Measurements from ENCODE around the gene AQP5.
"Not testable (repeated sequence)": the region's sequence is repeated elsewhere in the genome, so short reads cannot be mapped to it uniquely, and the experiment has no call there.

Gene AQP5

DNA sequence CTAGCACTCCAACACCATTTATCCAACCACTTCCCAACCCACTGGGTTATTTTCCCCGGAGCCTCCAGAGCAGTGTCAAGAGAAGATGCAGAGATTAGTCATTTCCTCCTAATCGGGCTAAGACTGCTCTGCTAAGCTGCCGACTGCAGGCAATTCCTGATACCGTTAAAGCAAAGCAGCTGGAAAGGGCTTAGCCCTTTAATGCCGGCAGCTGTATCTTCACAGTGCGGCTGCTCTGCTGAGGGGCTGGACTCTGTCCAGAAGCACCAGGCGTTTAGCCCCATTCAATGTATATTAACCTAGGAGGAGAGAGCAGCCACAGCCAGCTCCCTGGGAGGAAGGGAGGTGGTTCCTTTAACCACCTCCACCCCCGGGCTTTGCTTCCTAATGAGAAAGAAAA is 22.2 kb downstream of the AQP5 start:
- DNase-seq: no peak

DNA sequence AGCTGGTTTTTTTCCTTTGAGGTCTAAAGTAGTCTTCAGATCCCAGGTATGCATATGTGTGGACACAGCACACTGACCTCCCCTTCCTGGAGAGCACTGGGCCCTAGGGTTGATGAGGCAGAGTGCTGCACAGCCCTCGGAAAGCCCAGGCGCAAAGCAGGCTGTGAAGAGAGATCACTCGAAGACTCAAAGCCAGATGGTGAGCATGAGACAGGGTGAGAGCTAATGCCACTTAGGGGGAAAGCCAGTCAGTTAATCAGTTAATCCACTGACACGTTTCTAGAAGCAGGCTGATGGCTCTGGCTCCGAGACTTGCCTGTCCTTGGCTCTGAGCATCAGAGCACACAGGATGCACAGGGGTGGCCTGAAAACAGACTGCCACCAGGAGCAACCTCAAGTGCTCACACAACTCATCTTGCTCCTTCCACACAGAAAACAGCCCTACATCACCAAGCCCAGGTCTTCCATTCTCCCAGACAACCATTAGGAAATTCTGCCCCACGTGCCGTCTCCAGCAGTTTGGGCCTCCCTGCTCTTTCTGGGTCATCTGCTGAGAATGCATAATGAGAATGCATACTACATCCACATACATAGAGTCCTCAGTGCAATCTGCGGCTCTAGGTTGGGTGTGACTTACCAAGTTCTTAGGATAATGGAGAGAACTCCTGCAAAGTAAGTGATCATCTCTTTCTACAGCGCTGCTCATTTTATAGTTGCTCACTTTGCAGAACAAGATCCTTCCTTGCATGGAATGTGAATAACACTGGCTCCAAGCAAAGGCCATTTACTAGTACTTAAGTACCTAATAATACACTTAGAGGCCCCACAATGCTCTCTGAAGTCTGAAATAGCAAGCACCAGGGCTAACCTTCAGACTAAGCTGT is 23.0 kb downstream of the AQP5 start:
- no peak for DNase-seq

DNA sequence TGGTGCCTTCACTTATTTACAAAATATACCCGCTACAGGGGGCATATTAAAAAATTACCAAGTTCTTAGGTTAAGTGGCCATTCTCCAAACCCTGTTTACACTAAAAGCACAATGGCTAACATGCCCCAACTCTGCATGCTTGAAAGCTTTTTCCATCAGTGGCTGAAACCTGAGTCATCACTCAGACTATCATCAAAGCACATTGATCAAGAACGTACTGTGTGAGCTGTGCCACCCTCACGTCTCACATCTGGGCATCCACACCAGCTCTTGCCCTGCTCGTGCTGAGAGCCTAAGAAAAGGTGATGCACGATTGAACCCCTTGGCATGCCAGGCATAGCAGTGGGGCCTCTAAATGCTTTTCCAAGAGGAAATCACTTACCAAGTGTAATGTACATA is 24.3 kb downstream of the AQP5 start:
- no peak for DNase-seq

DNA sequence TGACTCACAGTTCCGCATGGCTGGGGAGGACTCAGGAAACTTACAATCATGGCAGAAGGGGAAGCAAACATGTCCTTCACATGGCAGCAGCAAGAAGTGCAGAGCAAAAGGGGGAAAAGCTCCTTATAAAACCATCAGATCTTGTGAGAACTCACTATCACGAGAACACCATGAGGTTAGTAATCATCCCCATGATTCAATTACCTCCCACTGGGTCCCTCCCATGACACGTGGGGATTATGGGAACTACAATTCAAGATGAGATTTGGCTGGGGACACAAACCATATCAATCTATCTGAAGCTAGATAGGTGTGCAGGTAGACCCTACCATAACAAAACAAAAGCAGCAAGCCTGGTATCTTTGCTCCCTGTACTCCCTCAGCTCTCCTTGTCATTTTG is 24.8 kb downstream of the AQP5 start:
- DNase-seq: not testable (repeated sequence)

DNA sequence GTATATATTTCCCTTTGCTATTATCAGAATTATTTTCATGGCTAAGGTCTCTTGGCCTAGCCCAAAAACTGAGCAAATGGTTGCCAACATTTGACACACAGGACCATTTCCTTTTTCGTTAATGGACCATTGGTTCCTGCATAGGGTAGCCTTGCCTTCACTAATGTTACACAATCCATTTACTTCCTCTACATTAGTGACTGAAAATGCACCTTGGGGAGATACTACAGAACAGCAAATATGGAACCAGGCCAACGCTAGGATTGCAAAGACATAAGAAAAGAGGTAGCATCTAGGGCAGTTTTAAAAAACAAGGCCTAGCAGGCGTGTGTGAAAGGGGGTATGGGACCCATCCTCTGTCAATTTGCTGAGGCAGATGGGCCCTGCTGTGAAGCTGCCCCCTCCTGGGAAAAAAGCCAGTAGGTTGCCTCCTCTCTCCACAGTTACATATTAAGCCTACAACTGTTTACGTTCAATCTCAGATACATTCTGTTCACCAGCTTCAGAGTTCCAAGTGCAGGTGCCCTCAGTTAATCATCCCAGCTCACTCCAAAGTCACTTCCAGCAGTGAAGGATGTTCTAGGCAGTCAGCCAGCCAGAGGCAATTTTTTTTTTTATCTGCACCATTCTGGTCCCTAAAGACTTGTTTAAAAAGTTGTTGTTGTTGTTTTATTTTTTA is 26.1 kb downstream of the AQP5 start:
- peak; percentile 47 for DNase-seq

DNA sequence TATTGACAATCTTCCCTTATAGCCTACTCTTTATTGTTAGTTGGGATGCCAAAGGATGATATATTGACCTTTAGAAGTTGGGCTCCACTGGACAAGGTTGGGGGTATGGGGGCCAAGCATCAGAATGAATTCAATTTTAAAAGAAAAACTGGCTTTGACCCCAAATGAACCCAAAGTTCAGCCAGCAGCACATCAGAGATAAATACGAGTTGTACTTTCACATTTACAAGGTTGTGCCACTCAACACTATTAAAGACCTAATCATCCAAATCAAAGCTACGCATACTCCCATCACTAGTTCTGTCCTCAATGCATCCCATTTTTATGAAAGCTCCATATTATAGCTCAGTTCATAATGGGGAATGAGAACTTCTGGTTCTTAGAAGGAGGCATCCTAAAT is 27.7 kb downstream of the AQP5 start:
- DNase-seq: not testable (repeated sequence)

DNA sequence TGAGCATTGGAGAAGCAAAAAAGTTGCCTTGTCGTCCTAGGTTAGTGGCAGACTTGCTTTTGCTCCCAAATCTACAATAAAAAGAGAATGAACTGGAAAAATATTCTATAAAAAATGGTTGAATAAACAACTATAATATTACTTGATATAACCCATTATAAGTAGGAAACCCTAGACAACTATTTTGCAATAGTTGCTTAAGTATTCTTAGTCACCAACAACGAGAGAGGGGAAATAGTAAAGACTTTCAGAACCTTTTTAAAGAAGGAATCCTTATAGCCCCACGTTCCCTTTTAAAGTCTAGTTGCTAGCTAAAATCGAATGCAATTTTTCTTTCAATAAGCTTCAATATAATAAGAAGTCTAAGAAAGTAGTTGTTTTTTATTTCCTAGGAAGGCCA is 28.6 kb downstream of the AQP5 start:
- no peak for DNase-seq

DNA sequence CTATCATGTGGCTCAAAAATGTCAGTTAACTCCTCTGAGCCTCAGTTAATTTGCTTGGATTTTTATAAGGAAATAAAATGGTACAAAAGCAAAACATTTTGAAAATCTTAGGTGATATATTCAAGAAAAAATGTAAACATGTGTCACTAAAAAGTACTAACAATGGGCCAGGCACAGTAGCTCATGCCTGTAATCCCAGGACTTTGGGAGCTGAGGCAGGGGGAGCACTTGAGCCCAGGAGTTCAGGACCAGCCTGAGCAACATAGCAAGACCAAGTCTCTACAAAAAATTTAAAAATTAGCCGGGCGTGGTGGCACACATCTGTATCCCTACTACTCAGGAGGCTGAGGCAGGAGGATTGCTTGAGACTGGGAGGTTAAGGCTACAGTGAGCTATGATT is 36.8 kb downstream of the AQP5 start:
- no peak for DNase-seq

DNA sequence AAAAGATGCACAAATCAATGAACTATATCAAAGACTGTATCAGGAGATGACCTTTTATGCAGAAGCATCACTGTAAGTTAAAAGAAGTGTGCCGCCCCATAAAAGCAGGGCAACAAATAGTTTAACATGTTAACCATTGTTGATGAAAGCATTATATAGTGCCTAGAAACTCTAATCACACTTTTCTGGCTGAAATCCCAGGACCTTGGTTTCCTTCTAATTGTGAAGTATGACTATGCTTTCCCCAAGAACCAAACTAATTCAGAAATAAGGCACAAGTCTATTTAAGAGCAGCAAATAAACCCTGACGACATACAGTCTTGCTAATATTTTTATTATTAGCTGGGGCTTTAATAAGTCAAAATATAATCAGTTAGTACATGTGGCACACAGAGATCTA is 41.9 kb downstream of the AQP5 start:
- no peak for DNase-seq

DNA sequence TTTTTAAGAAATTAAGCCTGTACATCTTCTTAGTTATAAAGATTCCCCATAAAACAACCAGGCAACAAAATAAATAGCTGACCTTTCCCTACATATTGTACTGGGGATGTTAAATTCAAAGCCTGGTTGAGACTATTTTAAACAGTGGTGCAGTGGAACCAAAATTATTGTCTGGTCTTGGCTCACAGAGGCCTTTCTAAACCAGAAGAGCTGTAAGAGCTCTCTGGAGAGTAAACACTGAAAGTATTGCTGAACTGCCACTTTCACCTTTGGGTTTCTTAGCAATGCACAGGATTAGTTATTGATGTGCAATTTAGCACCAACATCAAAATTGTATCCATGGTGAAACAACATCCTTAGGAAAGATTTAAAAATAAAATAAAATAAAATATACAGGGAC is 43.0 kb downstream of the AQP5 start:
- DNase-seq: no peak

DNA sequence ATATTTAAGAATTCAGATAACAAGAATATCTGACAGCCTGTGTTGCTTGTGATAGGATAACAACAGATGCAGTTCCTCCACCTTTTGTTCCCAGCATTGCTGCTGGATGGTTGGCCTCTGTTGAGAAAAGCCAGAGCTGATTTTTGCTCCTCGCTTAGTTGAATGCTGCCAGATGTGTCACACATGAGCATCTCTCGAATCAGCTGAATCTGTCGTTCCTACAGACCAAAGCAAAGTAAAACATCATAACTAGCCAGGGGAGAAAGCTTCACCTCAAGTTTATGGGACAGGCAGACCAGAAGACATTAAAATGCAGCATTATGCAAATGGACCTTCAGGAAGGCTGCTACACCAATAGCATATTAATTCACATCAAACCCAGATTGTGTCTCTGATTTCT is 43.5 kb downstream of the AQP5 start:
- no peak for DNase-seq

DNA sequence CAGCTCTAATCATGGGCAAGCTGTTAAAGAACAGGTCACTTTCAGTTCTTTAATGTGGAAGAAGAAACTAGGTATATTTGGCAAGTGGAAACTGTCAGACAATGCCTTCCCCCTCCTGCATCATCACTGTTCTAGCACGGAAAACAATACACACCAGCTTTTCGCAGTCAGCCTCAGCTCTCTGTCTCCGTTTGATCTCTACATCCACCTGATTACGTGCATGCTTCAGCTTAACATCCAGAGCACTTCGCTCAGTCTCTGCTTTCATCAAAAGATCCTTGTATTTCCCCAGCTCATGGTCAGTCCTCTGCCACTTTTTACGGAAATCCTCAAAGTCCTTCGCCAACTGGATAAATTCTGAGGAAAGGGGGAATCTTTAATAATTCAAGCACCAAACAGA is 44.6 kb downstream of the AQP5 start:
- DNase-seq: no peak

DNA sequence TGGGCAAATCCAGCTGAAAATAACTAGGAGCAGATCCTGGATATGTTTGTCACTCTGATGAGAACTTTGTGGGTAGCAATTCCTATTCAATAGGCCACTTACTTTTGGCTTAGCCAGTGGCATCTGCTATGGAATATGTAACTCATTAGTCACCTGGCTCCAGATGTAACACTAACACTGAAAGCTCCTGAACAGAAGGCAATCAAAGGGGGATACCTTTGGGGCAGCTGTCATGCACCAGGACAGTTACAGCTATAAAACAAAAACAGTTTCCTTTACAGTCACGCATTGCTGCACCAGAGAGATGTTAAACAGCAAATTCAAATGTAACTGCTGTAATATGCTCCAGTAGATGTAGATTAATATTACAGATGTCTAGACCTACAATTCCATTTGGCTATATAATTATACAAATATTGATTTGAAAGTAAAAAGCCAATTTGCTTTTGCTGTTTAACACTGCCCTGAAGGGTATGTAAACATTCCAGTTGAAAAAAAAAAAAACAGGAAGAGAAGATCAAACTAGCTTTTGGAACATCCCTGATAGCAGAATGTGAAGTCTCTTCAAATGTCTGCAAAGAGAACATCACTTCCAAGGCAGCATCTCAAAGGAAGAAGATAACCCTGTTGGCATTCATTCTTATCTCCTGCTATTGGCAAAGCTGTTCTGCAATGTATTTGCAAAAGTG is 45.2 kb downstream of the AQP5 start:
- DNase-seq: no peak

DNA sequence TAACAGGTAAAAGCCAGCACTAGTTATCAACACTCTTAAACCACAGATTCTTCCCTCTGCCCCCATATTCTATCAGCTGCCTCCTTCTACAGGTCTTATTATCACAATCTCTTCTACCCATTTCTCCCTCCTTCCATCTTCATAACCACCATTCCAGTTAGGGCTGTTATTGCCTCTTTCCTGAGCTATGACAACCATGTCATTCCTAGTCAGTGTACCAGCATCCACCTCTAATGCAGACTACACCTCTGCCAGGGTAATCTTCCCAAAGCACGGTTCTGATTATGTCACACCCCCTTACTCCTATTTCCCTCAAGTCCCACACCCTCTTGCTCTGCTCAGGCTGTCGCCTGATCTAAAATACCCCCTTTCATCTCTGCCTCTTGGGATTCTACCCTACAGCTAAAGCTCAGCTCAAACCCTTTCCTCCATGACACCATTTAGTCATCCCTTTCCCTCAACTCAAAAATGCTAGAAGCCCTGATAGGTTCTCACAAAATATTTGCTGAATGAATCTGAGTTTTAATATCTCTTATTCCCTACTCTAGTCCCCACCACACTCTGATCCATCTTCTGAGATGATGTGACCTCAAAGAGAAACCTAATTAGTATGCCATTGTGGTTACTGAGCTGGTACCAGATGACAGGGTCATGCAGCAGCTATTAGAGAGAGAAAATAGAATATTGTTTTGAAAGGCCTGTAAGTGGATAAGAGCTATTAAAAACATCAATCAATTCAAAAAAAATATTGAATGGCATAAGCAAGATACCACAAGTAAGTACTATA is 51.9 kb downstream of the AQP5 start:
- DNase-seq: no peak

DNA sequence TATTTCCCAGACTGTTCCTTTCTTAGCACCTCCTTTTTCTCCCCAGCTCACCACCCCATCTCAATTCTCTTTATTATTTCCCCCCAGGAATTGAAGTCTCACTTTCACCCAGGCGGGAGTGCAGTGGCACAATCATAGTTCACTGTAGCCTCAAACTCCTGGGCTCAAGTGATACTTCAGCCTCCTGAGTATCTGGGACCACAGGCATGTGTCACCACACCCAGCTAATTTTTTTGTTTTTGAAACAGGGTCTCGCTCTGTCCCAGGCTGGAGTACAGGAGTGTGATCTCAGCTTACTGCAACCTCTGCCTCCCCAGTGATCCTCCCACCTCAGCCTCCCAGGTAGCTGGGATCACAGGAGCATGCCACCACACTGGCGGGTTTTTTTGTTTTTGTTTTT is 52.7 kb downstream of the AQP5 start:
- no peak for DNase-seq

All from GF-D8 (cell line).